ENCODE data around the gene TDO2. TPM values are rescaled to one million over a fixed set of nuclear protein-coding genes. Genes with fewer than 3 reads are reported as not detected.
"Not testable (repeated sequence)": the region's sequence is repeated elsewhere in the genome, so short reads cannot be mapped to it uniquely, and the experiment has no call there.

The TDO2 gene
- polyA plus RNA-seq, 1 donor (not counting 4 experiments of a cell fraction or from before 2014, with no cell fraction given) = not detected

GRCh38 chr4:155931634-155932033 is 28.1 kb downstream of the TDO2 start:
- H4K20me1 ChIP-seq (ENCODE audit: control insufficient read depth, extremely low read depth, insufficient read depth, low read length) = no peaks in the 10 kb centered on the region
- dilution Hi-C loops (cut with MboI; ENCODE audit: extremely low pct_ligation_motif_present, low sequenced_read_pairs) = no loop called here
- H3K9me1 ChIP-seq (ENCODE audit: control insufficient read depth, extremely low read depth, insufficient read depth, low read length) = no peaks in the 10 kb centered on the region
- TF ChIP-seq EZH2 (IDR thresholded peaks at IDR 0.05; ENCODE audit: low read length) = no peak
- no peak for TF ChIP-seq CTCF (optimal IDR thresholded peaks at IDR 0.05 in 1 of 3, IDR thresholded peaks at IDR 0.05 in 1 of 3, conservative IDR thresholded peaks at IDR 0.05 in 1 of 3; ENCODE audit: extremely low read depth in 1 of 3, insufficient read depth in 2 of 3, low read length in 3 of 3)
- H3K27ac ChIP-seq (ENCODE audit: control insufficient read depth, insufficient read depth, low read length) = no peak overlapping the region
- H3K4me3 ChIP-seq (ENCODE audit: control insufficient read depth in 2 of 3, extremely low read depth in 1 of 3, insufficient read depth in 2 of 3, low read depth in 1 of 3, low read length in 3 of 3) = no peak overlapping the region
- no peak overlapping the region for H3K4me2 ChIP-seq (ENCODE audit: control insufficient read depth, extremely low read depth, insufficient read depth, low read depth, low read length)
- H2AFZ ChIP-seq (ENCODE audit: control insufficient read depth, low read length) = no peak overlapping the region
- no peak overlapping the region for H3K9ac ChIP-seq (ENCODE audit: control insufficient read depth, extremely low read depth, insufficient read depth, low read length)
- no peaks in the 10 kb centered on the region for H3K4me1 ChIP-seq (ENCODE audit: control insufficient read depth, extremely low read depth, insufficient read depth, low read length)
- H3K36me3 ChIP-seq (ENCODE audit: control insufficient read depth in 2 of 2, extremely low read depth in 1 of 2, insufficient read depth in 2 of 2, low read length in 2 of 2) = no peaks in the 10 kb centered on the region
- DNase-seq (ENCODE audit: low read depth, low spot score) = no peak
- H3K9me3 ChIP-seq (ENCODE audit: control insufficient read depth, low read depth, low read length) = no peaks in the 10 kb centered on the region
- no peaks in the 10 kb centered on the region for H3K27me3 ChIP-seq (ENCODE audit: control insufficient read depth, extremely low read depth, insufficient read depth, low read length)
- no peak for FAIRE-seq
- no peaks in the 10 kb centered on the region for H3K79me2 ChIP-seq (ENCODE audit: control insufficient read depth, insufficient read depth, low read length)

- H3K27me3 ChIP-seq (ENCODE audit: control insufficient read depth, extremely low read depth, insufficient read depth, low read length); H3K27ac ChIP-seq (ENCODE audit: control insufficient read depth, insufficient read depth, low read length); H3K4me3 ChIP-seq (ENCODE audit: control insufficient read depth in 2 of 3, extremely low read depth in 1 of 3, insufficient read depth in 2 of 3, low read depth in 1 of 3, low read length in 3 of 3); H3K4me1 ChIP-seq (ENCODE audit: control insufficient read depth, extremely low read depth, insufficient read depth, low read length); FAIRE-seq; H2AFZ ChIP-seq (ENCODE audit: control insufficient read depth, low read length); H3K36me3 ChIP-seq (ENCODE audit: control insufficient read depth in 2 of 2, extremely low read depth in 1 of 2, insufficient read depth in 2 of 2, low read length in 2 of 2); H4K20me1 ChIP-seq (ENCODE audit: control insufficient read depth, extremely low read depth, insufficient read depth, low read length); DNase-seq (ENCODE audit: low read depth, low spot score); H3K4me2 ChIP-seq (ENCODE audit: control insufficient read depth, extremely low read depth, insufficient read depth, low read depth, low read length); H3K9ac ChIP-seq (ENCODE audit: control insufficient read depth, extremely low read depth, insufficient read depth, low read length); H3K9me1 ChIP-seq (ENCODE audit: control insufficient read depth, extremely low read depth, insufficient read depth, low read length); H3K9me3 ChIP-seq (ENCODE audit: control insufficient read depth, low read depth, low read length); dilution Hi-C loops (cut with MboI; ENCODE audit: extremely low pct_ligation_motif_present, low sequenced_read_pairs); H3K79me2 ChIP-seq (ENCODE audit: control insufficient read depth, insufficient read depth, low read length): not testable (repeated sequence)
These were observed 31.1 kb downstream of the TDO2 start for GRCh38 chr4:155934634-155935033.

GRCh38 chr4:155935389-155935986 is 32.0 kb downstream of the TDO2 start:
- Histone ChIP-seq H3K79me2 (ENCODE audit: control insufficient read depth, insufficient read depth, low read length) (no peaks in the 10 kb centered on the region), H3K36me3 (ENCODE audit: control insufficient read depth in 2 of 2, extremely low read depth in 1 of 2, insufficient read depth in 2 of 2, low read length in 2 of 2) (no peaks in the 10 kb centered on the region), H3K4me2 (ENCODE audit: control insufficient read depth, extremely low read depth, insufficient read depth, low read depth, low read length) (no peak overlapping the region), H2AFZ (ENCODE audit: control insufficient read depth, low read length) (no peak overlapping the region), H3K27ac (ENCODE audit: control insufficient read depth, insufficient read depth, low read length) (no peak overlapping the region), H3K4me1 (ENCODE audit: control insufficient read depth, extremely low read depth, insufficient read depth, low read length) (no peaks in the 10 kb centered on the region), H4K20me1 (ENCODE audit: control insufficient read depth, extremely low read depth, insufficient read depth, low read length) (no peaks in the 10 kb centered on the region), H3K4me3 (ENCODE audit: control insufficient read depth in 2 of 3, extremely low read depth in 1 of 3, insufficient read depth in 2 of 3, low read depth in 1 of 3, low read length in 3 of 3) (no peak overlapping the region), H3K9me1 (ENCODE audit: control insufficient read depth, extremely low read depth, insufficient read depth, low read length) (no peaks in the 10 kb centered on the region), H3K27me3 (ENCODE audit: control insufficient read depth, extremely low read depth, insufficient read depth, low read length) (no peaks in the 10 kb centered on the region), H3K9ac (ENCODE audit: control insufficient read depth, extremely low read depth, insufficient read depth, low read length) (no peak overlapping the region), H3K9me3 (ENCODE audit: control insufficient read depth, low read depth, low read length) (no peaks in the 10 kb centered on the region)
- no peak for DNase-seq (ENCODE audit: low read depth, low spot score)
- FAIRE-seq = no peak
- TF ChIP-seq EZH2 (IDR thresholded peaks at IDR 0.05; ENCODE audit: low read length) = no peak
- TF ChIP-seq CTCF (optimal IDR thresholded peaks at IDR 0.05 in 1 of 3, IDR thresholded peaks at IDR 0.05 in 1 of 3, conservative IDR thresholded peaks at IDR 0.05 in 1 of 3; ENCODE audit: extremely low read depth in 1 of 3, insufficient read depth in 2 of 3, low read length in 3 of 3) = no peak
- dilution Hi-C loops (cut with MboI; ENCODE audit: extremely low pct_ligation_motif_present, low sequenced_read_pairs) = no loop called here

All from keratinocyte (primary cell).